ENCODE results near the gene ZBTB32.

Gene ZBTB32

DNA sequence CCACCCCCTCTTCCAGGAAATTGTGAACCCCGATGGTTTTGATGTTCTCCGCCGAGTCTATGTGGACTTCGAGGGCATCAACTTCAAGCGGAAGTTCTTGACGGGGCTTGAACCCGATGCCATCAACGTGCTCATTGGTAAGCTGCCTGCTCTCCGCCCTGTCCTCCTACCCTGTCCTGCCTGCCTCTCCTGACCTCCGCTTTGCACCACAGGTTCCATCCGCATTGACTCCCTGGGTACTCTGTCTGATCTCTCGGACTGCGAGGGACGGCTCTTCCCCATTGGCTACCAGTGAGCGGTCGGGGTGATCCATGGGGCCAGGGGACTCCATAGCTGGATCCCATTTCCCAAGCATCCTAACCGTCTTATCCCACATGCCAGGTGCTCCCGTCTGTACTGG is 26.0 kb downstream of the ZBTB32 start:
- DNase-seq (ENCODE audit: low read depth): no peak
- TF ChIP-seq, protein P1, sequence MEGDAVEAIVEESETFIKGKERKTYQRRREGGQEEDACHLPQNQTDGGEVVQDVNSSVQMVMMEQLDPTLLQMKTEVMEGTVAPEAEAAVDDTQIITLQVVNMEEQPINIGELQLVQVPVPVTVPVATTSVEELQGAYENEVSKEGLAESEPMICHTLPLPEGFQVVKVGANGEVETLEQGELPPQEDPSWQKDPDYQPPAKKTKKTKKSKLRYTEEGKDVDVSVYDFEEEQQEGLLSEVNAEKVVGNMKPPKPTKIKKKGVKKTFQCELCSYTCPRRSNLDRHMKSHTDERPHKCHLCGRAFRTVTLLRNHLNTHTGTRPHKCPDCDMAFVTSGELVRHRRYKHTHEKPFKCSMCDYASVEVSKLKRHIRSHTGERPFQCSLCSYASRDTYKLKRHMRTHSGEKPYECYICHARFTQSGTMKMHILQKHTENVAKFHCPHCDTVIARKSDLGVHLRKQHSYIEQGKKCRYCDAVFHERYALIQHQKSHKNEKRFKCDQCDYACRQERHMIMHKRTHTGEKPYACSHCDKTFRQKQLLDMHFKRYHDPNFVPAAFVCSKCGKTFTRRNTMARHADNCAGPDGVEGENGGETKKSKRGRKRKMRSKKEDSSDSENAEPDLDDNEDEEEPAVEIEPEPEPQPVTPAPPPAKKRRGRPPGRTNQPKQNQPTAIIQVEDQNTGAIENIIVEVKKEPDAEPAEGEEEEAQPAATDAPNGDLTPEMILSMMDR (conservative IDR thresholded peaks at IDR 0.05; ENCODE audit: control insufficient read depth, insufficient read depth, low read depth, low read length): no peak
- no peak overlapping the region for H3K4me3 ChIP-seq (ENCODE audit: control insufficient read depth, low read depth, low read length)

GRCh38 chr19:35731353-35731752 is 27.0 kb downstream of the ZBTB32 start:
- H3K4me3 ChIP-seq (ENCODE audit: control insufficient read depth, low read depth, low read length): no peak overlapping the region
- TF ChIP-seq, protein P1 (conservative IDR thresholded peaks at IDR 0.05; ENCODE audit: control insufficient read depth, insufficient read depth, low read depth, low read length): no peak
- no peak for DNase-seq (ENCODE audit: low read depth)

DNA sequence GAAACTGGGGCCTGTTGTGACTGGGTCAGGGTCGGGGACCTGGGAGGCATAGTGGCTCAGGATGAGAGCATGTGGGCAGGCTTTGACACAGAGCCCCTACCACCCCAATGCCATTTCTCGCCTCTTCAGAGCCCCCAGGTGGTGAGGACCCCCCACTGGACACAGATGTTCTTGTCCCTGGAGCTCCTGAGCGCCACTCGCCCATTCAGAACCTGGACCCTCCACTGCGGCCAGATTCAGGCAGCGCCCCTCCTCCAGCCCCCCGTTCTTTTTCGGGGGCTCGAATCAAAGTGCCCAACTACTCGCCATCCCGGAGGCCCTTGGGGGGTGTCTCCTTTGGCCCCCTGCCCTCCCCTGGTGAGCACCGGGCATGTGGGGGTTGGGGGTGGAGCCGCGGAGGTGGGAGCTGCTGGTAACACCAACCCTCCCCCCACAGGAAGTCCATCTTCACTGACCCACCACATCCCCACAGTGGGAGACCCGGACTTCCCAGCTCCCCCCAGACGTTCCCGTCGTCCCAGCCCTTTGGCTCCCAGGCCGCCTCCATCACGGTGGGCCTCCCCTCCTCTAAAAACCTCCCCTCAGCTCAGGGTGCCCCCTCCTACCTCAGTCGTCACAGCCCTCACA is 27.5 kb downstream of the ZBTB32 start:
- TF ChIP-seq, protein P1 (conservative IDR thresholded peaks at IDR 0.05; ENCODE audit: control insufficient read depth, insufficient read depth, low read depth, low read length): no peak
- no peak for DNase-seq (ENCODE audit: low read depth)
- H3K4me3 ChIP-seq (ENCODE audit: control insufficient read depth, low read depth, low read length): no peak overlapping the region

GRCh38 chr19:35732540-35733179 is 28.3 kb downstream of the ZBTB32 start:
- TF ChIP-seq, protein P1 (conservative IDR thresholded peaks at IDR 0.05; ENCODE audit: control insufficient read depth, insufficient read depth, low read depth, low read length): no peak
- no peak overlapping the region for H3K4me3 ChIP-seq (ENCODE audit: control insufficient read depth, low read depth, low read length)
- DNase-seq (ENCODE audit: low read depth): no peak

DNA sequence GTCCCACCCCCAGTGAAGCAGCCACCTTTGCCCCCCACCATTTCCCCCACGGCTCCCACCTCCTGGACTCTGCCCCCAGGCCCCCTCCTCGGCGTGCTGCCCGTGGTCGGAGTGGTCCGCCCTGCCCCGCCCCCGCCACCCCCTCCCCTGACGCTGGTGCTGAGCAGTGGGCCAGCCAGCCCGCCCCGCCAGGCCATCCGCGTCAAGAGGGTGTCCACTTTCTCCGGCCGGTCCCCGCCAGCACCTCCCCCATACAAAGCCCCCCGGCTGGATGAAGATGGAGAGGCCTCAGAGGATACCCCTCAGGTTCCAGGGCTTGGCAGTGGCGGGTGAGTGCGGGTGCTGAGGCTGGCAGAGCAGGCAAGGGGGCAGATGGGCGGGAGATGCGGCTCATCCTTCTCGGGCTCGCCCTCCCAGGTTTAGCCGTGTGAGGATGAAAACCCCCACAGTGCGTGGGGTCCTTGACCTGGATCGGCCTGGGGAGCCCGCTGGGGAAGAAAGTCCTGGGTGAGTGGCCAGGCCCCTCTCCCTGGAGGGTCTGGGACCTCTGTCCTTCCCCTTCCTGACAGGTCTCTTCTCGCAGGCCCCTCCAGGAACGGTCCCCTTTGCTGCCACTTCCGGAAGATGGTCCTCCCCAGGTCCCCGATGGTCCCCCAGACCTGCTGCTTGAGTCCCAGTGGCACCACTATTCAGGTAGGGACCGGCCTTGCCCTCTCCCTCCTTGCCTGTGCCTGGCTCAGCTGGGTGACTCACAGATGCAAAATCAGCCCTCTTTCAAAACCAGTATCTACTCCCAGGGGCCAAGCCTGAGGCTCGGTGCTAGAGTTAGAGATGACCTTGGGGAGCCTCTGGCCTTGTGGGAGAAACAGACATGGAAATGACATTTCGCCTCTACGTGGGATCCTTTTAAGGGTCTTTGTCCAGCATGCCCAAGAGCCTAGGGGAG is 29.1 kb downstream of the ZBTB32 start:
- no peak for DNase-seq (ENCODE audit: low read depth)
- no peak overlapping the region for H3K4me3 ChIP-seq (ENCODE audit: control insufficient read depth, low read depth, low read length)
- TF ChIP-seq, protein P1 (conservative IDR thresholded peaks at IDR 0.05; ENCODE audit: control insufficient read depth, insufficient read depth, low read depth, low read length): no peak

DNA sequence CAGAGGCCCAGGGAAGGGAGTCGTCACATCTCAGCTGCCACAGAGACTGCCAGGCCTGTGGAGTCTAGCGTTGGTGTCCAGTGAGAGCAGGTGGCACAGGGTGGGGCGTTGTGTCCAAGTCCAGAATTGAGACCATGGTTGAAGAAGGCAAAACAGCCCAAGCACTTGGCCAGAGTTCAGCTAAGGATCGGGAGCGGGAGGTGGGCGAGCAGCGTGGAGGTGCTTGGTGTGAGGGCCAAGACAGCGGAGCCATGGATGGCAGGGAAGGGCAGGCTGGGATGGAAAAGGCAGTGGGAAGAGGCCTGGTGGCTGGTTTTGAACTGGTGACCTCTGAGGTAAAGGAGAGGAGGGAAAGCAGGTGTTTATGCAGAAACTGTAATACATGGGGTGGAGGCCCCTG is 29.9 kb downstream of the ZBTB32 start:
- no peak overlapping the region for H3K4me3 ChIP-seq (ENCODE audit: control insufficient read depth, low read depth, low read length)
- TF ChIP-seq, protein P1 (conservative IDR thresholded peaks at IDR 0.05; ENCODE audit: control insufficient read depth, insufficient read depth, low read depth, low read length): no peak
- DNase-seq (ENCODE audit: low read depth): no peak

All from fibroblast of mammary gland (primary cell).